GM06990 (cell line): ENCODE measurements around the gene FBLN5.

ENCODE experiments used
- DNase-seq: peaks from one replicate; pipeline ENCODE4 v3.0.0-alpha.2; 2011; ENCODE audit not compliant: insufficient read length; ENCODE audit errors: extremely low read depth
- H3K27me3 ChIP-seq: replicated peaks from 2 replicates; pipeline ENCODE4 v1.6.0; 2011; ENCODE audit warnings: low read length; ENCODE audit not compliant: control insufficient read depth, insufficient read depth
- H3K36me3 ChIP-seq: 2 replicates; pipeline ENCODE4 v1.5.1; 2011; ENCODE audit warnings: low read length; ENCODE audit not compliant: control insufficient read depth, insufficient read depth
- H3K4me3 ChIP-seq: replicated peaks from 2 replicates; pipeline ENCODE4 v1.5.1; 2011; ENCODE audit warnings: low read depth, mild to moderate bottlenecking, control low read depth, low read length
- CTCF ChIP-seq: IDR thresholded peaks from 2 replicates; pipeline ENCODE4 v1.5.1; 2011; ENCODE audit warnings: low read length, control low read depth, mild to moderate bottlenecking, inconsistent platforms; ENCODE audit not compliant: insufficient read depth, poor library complexity, severe bottlenecking

FBLN5 gene

GRCh38 chr14:91964724-91965123, 17.2 kb upstream of the FBLN5 start:
- Histone ChIP-seq H3K27me3 (no peaks in the 10 kb centered on the region), H3K4me3 (no peak overlapping the region), H3K36me3 (peaks cover 2% of the 10 kb centered on the region; the same call in 1 of the 2 replicates)
- no peak for DNase-seq
- no peak for TF ChIP-seq CTCF

- DNase-seq, result no peak
- TF ChIP-seq CTCF, result no peak
- no peaks in the 10 kb centered on the region for H3K27me3 ChIP-seq
- no peak overlapping the region for H3K4me3 ChIP-seq
- H3K36me3 ChIP-seq, result peaks cover 2% of the 10 kb centered on the region; the same call in 1 of the 2 replicates
Measured at GRCh38 chr14:91964011-91964410, 16.5 kb upstream of the FBLN5 start.

GRCh38 chr14:91963465-91963864, 16.0 kb upstream of the FBLN5 start:
- DNase-seq, result no peak
- no peak for TF ChIP-seq CTCF
- Histone ChIP-seq H3K4me3 (no peak overlapping the region), H3K27me3 (no peaks in the 10 kb centered on the region), H3K36me3 (no peaks in the 10 kb centered on the region)

GRCh38 chr14:91961297-91962220, 14.1 kb upstream of the FBLN5 start:
- DNase-seq, result no peak
- H3K27me3 ChIP-seq, result no peaks in the 10 kb centered on the region
- no peaks in the 10 kb centered on the region for H3K36me3 ChIP-seq
- TF ChIP-seq CTCF, result no peak
- H3K4me3 ChIP-seq, result no peak overlapping the region

- Histone ChIP-seq H3K27me3 (no peaks in the 10 kb centered on the region; the same call in 1 of the 2 replicates), H3K36me3 (no peaks in the 10 kb centered on the region), H3K4me3 (no peak overlapping the region)
- no peak for DNase-seq
- no peak for TF ChIP-seq CTCF
Measured at GRCh38 chr14:91957876-91958313, 10.4 kb upstream of the FBLN5 start.
